NK-92 treated with Interleukin-12 subunit alpha and Interleukin-12 subunit beta, amount 100 ng/mL, for 24 hours (cell line): ENCODE results near the gene FAXDC2.

ENCODE experiments used
- DNase-seq: peaks from one replicate; lab custom pipeline; 2025; lab: John Stamatoyannopoulos, UW

The FAXDC2 gene

GRCh38 chr5:154850255-154851062 is at the start of gene FAXDC2:
TSS of gene FAXDC2 (minus strand) at chr5:154850603. CDS start at chr5:154838178, 12,425 bp downstream.
- no peak for DNase-seq

GRCh38 chr5:154900066-154900465 is 49.7 kb upstream of the FAXDC2 start:
- no peak for DNase-seq

- DNase-seq, result no peak
These were observed 48.9 kb upstream of the FAXDC2 start for GRCh38 chr5:154899151-154899816.

GRCh38 chr5:154898210-154898609 is 47.8 kb upstream of the FAXDC2 start:
- DNase-seq, result no peak

GRCh38 chr5:154896562-154897165 is 46.3 kb upstream of the FAXDC2 start:
- DNase-seq, result no peak

GRCh38 chr5:154895606-154896561 is 45.5 kb upstream of the FAXDC2 start:
- DNase-seq, result no peak

- DNase-seq, result no peak
These were observed 43.0 kb upstream of the FAXDC2 start for GRCh38 chr5:154893381-154893780.

- no peak for DNase-seq
These were observed 42.0 kb upstream of the FAXDC2 start for GRCh38 chr5:154892369-154892771.

- DNase-seq, result no peak
These were observed 35.0 kb upstream of the FAXDC2 start for GRCh38 chr5:154885439-154885838.

- no peak for DNase-seq
These were observed 34.0 kb upstream of the FAXDC2 start for GRCh38 chr5:154884424-154884823.

GRCh38 chr5:154881986-154882385 is 31.6 kb upstream of the FAXDC2 start:
- no peak for DNase-seq

GRCh38 chr5:154878642-154879335 is 28.4 kb upstream of the FAXDC2 start:
- DNase-seq, result no peak

GRCh38 chr5:154873791-154874331 is 23.5 kb upstream of the FAXDC2 start:
- no peak for DNase-seq

- no peak for DNase-seq
These were observed 21.3 kb upstream of the FAXDC2 start for GRCh38 chr5:154871734-154872133.

- no peak for DNase-seq
These were observed 18.3 kb upstream of the FAXDC2 start for GRCh38 chr5:154868702-154869101.

GRCh38 chr5:154866841-154867240 is 16.4 kb upstream of the FAXDC2 start:
- DNase-seq, result no peak

- DNase-seq, result no peak
These were observed 15.2 kb upstream of the FAXDC2 start for GRCh38 chr5:154865466-154866184.

GRCh38 chr5:154863291-154864080 is 13.1 kb upstream of the FAXDC2 start:
- no peak for DNase-seq

- DNase-seq, result no peak
These were observed 12.4 kb upstream of the FAXDC2 start for GRCh38 chr5:154862766-154863165.
